ENCODE measurements around the gene NDC80. TPM values are rescaled to one million over a fixed set of nuclear protein-coding genes. Genes with fewer than 3 reads are reported as not detected.
A peak's percentile ranks its signal among the peaks of the same experiment; 100 is the strongest.
"Not testable (repeated sequence)": the region's sequence is repeated elsewhere in the genome, so short reads cannot be mapped to it uniquely, and the experiment has no call there.

NDC80 gene
- total RNA-seq, 1 experiment from 2014 or later: 28.5 TPM

- no peak for DNase-seq (ENCODE audit: low read depth, low spot score)
Measured at GRCh38 chr18:2654928-2655177, 83.5 kb downstream of the NDC80 start.

GRCh38 chr18:2655178-2655953 is 84.0 kb downstream of the NDC80 start, which contains the start of gene SMCHD1:
Gene SMCHD1, plus strand, starts transcription at chr18:2655726. Its CDS starts 350 bp downstream, at chr18:2656076.
- in situ Hi-C loops (cut with HindIII; ENCODE audit: low pct_unique_long_range_greater_than_20kb, low sequenced_read_pairs): no loop called here
- DNase-seq (ENCODE audit: low read depth, low spot score): peak; percentile 68

More at GRCh38 chr18:2654928-2655177, 83.5 kb downstream of the NDC80 start:
- in situ Hi-C loops (cut with HindIII; ENCODE audit: low pct_unique_long_range_greater_than_20kb, low sequenced_read_pairs): no loop called here

GRCh38 chr18:2655954-2656236 is 84.5 kb downstream of the NDC80 start:
- in situ Hi-C loops (cut with HindIII; ENCODE audit: low pct_unique_long_range_greater_than_20kb, low sequenced_read_pairs): no loop called here
- DNase-seq (ENCODE audit: low read depth, low spot score): no peak

GRCh38 chr18:2656237-2656980 is 85.1 kb downstream of the NDC80 start:
- in situ Hi-C loops (cut with HindIII; ENCODE audit: low pct_unique_long_range_greater_than_20kb, low sequenced_read_pairs): no loop called here
- DNase-seq (ENCODE audit: low read depth, low spot score): peak; percentile 8

GRCh38 chr18:2656981-2657512 is 85.7 kb downstream of the NDC80 start:
- in situ Hi-C loops (cut with HindIII; ENCODE audit: low pct_unique_long_range_greater_than_20kb, low sequenced_read_pairs): no loop called here

GRCh38 chr18:2657788-2658458 is 86.6 kb downstream of the NDC80 start:
- in situ Hi-C loops (cut with HindIII; ENCODE audit: low pct_unique_long_range_greater_than_20kb, low sequenced_read_pairs): no loop called here
- peak; percentile 13 for DNase-seq (ENCODE audit: low read depth, low spot score)

More at GRCh38 chr18:2656981-2657512, 85.7 kb downstream of the NDC80 start:
- DNase-seq (ENCODE audit: low read depth, low spot score): no peak

GRCh38 chr18:2660849-2661248 is 89.5 kb downstream of the NDC80 start:
- DNase-seq (ENCODE audit: low read depth, low spot score); in situ Hi-C loops (cut with HindIII; ENCODE audit: low pct_unique_long_range_greater_than_20kb, low sequenced_read_pairs): not testable (repeated sequence)

- in situ Hi-C loops (cut with HindIII; ENCODE audit: low pct_unique_long_range_greater_than_20kb, low sequenced_read_pairs): not testable (repeated sequence)
Measured at GRCh38 chr18:2662288-2662687, 90.9 kb downstream of the NDC80 start.

GRCh38 chr18:2662990-2663389 is 91.6 kb downstream of the NDC80 start:
- in situ Hi-C loops (cut with HindIII; ENCODE audit: low pct_unique_long_range_greater_than_20kb, low sequenced_read_pairs): no loop called here
- no peak for DNase-seq (ENCODE audit: low read depth, low spot score)

More at GRCh38 chr18:2662288-2662687, 90.9 kb downstream of the NDC80 start:
- DNase-seq (ENCODE audit: low read depth, low spot score): not testable (repeated sequence)

Small RNA genes within 50 kb of the gene (small RNA-seq; reads per million reads assigned to genes)
- gene RF00019 (0 reads per million in 2 experiments), gene RF01233 (0 reads per million in 2 experiments), gene RNU6-340P (0 reads per million in 2 experiments)

Other genes starting within 250 kb of the NDC80 start
- gene METTL4, start 52 bp upstream of the NDC80 start, total RNA-seq (2014; rRNA removed; shearing (Covaris generic)): 5.3 and 7.4 TPM in 2 replicates
- 40.3 and 43.9 TPM in 2 replicates for gene SMCHD1, start 84.2 kb downstream of the NDC80 start, total RNA-seq (2014; rRNA removed; shearing (Covaris generic))

All from SK-MEL-5 (cell line).